Loucy (cell line): ENCODE results near the gene DMRT3.

Experiments used
- H2AFZ ChIP-seq: fragments of 200-600 bp; sonication (generic); 2 replicates; pipeline ENCODE4 v1.6.0; 2016; ENCODE audit warnings: antibody characterized with exemption, mild to moderate bottlenecking, low read length, moderate library complexity
- H3F3A ChIP-seq: fragments of 200-600 bp; 2 replicates; pipeline ENCODE4 v1.6.0; 2016; ENCODE audit warnings: antibody characterized with exemption, low read depth, mild to moderate bottlenecking
- H3K27me3 ChIP-seq: fragments of 200-600 bp; sonication (generic); 2 replicates; pipeline ENCODE4 v1.6.1; 2014; ENCODE audit warnings: low read length, mild to moderate bottlenecking; ENCODE audit not compliant: insufficient read depth, poor library complexity, severe bottlenecking
- H3K36me3 ChIP-seq: fragments of 200-600 bp; sonication (generic); 2 replicates; pipeline ENCODE4 v1.6.1; 2016; ENCODE audit warnings: low read length; ENCODE audit not compliant: insufficient read depth
- H3K4me1 ChIP-seq: fragments of 200-600 bp; sonication (generic); 2 replicates; pipeline ENCODE4 v1.5.1; 2014; ENCODE audit warnings: low read length, mild to moderate bottlenecking; ENCODE audit not compliant: insufficient read depth, poor library complexity, severe bottlenecking
- H3K4me2 ChIP-seq: fragments of 200-600 bp; sonication (generic); 2 replicates; pipeline ENCODE4 v1.6.0; 2014; ENCODE audit warnings: antibody characterized with exemption, low read length, low read depth, mild to moderate bottlenecking; ENCODE audit not compliant: poor library complexity, severe bottlenecking
- H3K4me3 ChIP-seq: fragments of 200-600 bp; sonication (generic); 2 replicates; pipeline ENCODE4 v1.5.1; 2014; ENCODE audit warnings: low read length, mild to moderate bottlenecking, mixed read lengths; ENCODE audit not compliant: poor library complexity, severe bottlenecking
- H3K79me2 ChIP-seq: fragments of 200-600 bp; sonication (generic); 2 replicates; pipeline ENCODE4 v1.6.1; 2014; ENCODE audit warnings: low read length; ENCODE audit not compliant: insufficient read depth
- H3K9ac ChIP-seq: fragments of 200-600 bp; sonication (generic); 2 replicates; pipeline ENCODE4 v1.6.0; 2014; ENCODE audit warnings: mild to moderate bottlenecking, low read depth, low read length, moderate library complexity; ENCODE audit not compliant: poor library complexity, severe bottlenecking
- H3K9me2 ChIP-seq: fragments of 200-600 bp; sonication (generic); replicated peaks from 2 replicates; pipeline ENCODE4 v1.6.1; 2016; ENCODE audit warnings: low read depth, low read length, mixed read lengths
- H3K9me3 ChIP-seq: fragments of 200-600 bp; sonication (generic); 2 replicates; pipeline ENCODE4 v1.6.1; 2014; ENCODE audit warnings: mild to moderate bottlenecking, antibody characterized with exemption, low read length, low read depth; ENCODE audit not compliant: insufficient read depth
- H4K20me1 ChIP-seq: fragments of 200-600 bp; sonication (generic); 2 replicates; pipeline ENCODE4 v1.6.0; 2014; ENCODE audit warnings: antibody characterized with exemption, low read length, mild to moderate bottlenecking; ENCODE audit not compliant: insufficient read depth, poor library complexity, severe bottlenecking
- EZH2phosphoT487 ChIP-seq: fragments of 200-600 bp; IDR thresholded peaks from 2 replicates; pipeline ENCODE4 v1.6.1; 2018; ENCODE audit warnings: antibody characterized with exemption, mild to moderate bottlenecking, moderate library complexity, borderline replicate concordance
- TF ChIP-seq, protein P1 (sequence below): fragments of 200-600 bp; sonication (generic); conservative IDR thresholded peaks from 2 replicates; pipeline ENCODE4 v1.5.1; 2014; ENCODE audit warnings: mild to moderate bottlenecking, antibody characterized with exemption, low read length

The DMRT3 gene, protein sequence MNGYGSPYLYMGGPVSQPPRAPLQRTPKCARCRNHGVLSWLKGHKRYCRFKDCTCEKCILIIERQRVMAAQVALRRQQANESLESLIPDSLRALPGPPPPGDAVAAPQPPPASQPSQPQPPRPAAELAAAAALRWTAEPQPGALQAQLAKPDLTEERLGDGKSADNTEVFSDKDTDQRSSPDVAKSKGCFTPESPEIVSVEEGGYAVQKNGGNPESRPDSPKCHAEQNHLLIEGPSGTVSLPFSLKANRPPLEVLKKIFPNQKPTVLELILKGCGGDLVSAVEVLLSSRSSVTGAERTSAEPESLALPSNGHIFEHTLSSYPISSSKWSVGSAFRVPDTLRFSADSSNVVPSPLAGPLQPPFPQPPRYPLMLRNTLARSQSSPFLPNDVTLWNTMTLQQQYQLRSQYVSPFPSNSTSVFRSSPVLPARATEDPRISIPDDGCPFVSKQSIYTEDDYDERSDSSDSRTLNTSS

DNA sequence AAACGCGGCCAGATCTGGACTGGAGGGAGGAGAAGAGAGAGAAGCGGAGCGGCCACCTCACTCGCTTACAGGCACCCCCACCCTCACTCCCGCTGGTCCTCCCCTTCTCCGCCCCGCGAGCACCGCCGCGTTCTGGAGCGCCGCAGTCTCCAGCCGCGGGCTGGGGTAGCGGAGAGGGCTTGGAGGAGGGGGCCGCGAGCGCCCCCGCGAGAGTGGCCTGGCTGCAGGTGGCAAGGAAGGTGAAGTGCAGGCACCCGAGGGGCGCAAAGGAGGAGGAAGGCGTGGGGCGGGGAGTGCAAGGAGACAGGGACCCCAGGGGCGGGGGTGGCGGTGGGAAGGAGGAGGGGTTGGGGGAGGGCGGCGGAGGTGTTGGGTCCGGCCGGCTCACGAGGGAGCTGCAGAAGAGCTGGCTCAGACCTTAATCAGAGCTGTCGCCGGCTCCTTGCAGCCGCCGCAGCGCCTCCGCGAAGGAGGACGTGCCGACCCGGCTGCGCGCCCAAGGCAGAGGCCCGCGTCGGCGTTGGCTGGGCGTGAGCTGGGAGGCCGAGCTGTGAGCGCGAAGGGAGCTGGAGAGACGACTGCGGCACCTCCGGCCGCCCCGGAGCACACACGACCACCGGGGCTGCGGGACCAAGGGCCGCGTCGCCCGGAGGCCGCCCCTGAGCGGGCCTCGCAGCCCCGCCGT lies at the start of gene DMRT3:
TSS of gene DMRT3 (plus strand) at position 398 of the 685 bp plus-strand sequence. CDS start 347 bp downstream, outside the sequence.
- Histone ChIP-seq H3K4me3 (no peak within 1 kb of the TSS), H3K36me3 (no peaks in the 10 kb centered on the region), H4K20me1 (no peaks in the 10 kb centered on the region), H3F3A (no peaks in the 10 kb centered on the region), H2AFZ (no peak within 1 kb of the TSS), H3K27me3 (no peaks in the 10 kb centered on the region), H3K4me1 (no peaks in the 10 kb centered on the region), H3K9ac (no peak within 1 kb of the TSS), H3K4me2 (no peak within 1 kb of the TSS), H3K9me2 (no peaks in the 10 kb centered on the region), H3K9me3 (no peaks in the 10 kb centered on the region), H3K79me2 (no peaks in the 10 kb centered on the region)
- TF ChIP-seq, protein P1, sequence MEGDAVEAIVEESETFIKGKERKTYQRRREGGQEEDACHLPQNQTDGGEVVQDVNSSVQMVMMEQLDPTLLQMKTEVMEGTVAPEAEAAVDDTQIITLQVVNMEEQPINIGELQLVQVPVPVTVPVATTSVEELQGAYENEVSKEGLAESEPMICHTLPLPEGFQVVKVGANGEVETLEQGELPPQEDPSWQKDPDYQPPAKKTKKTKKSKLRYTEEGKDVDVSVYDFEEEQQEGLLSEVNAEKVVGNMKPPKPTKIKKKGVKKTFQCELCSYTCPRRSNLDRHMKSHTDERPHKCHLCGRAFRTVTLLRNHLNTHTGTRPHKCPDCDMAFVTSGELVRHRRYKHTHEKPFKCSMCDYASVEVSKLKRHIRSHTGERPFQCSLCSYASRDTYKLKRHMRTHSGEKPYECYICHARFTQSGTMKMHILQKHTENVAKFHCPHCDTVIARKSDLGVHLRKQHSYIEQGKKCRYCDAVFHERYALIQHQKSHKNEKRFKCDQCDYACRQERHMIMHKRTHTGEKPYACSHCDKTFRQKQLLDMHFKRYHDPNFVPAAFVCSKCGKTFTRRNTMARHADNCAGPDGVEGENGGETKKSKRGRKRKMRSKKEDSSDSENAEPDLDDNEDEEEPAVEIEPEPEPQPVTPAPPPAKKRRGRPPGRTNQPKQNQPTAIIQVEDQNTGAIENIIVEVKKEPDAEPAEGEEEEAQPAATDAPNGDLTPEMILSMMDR: no peak
- TF ChIP-seq EZH2phosphoT487: no peak

DNA sequence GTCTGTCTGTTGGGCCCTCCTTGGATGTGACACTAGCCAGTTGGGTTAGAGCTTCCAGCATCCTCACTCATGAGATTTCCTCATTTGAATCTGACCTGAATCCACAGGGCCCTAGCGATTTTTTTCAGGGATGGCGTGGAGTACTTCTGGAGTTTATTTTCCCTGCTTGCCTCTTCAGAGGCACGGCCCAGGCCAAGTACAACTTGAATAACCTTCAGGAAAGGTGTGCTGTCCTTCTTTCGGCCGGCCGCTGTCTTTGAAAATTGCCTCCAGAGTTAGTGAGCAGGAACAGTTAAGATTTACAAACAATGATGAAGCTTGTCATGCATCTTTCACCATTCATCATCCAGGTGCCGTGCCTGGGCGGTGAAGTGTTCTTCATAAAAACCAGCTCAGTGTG lies 49.5 kb upstream of the DMRT3 start:
- no peak for TF ChIP-seq EZH2phosphoT487
- TF ChIP-seq, protein P1: no peak
- no peaks in the 10 kb centered on the region for H3K27me3 ChIP-seq
- H3K9me3 ChIP-seq: no peaks in the 10 kb centered on the region
- no peaks in the 10 kb centered on the region for H3K4me1 ChIP-seq
- H3K36me3 ChIP-seq: no peaks in the 10 kb centered on the region
- no peak overlapping the region for H2AFZ ChIP-seq
- no peaks in the 10 kb centered on the region for H4K20me1 ChIP-seq
- no peak overlapping the region for H3K4me3 ChIP-seq
- H3K4me2 ChIP-seq: no peak overlapping the region
- H3K9me2 ChIP-seq: no peaks in the 10 kb centered on the region
- H3K79me2 ChIP-seq: no peaks in the 10 kb centered on the region
- H3K9ac ChIP-seq: no peak overlapping the region
- no peaks in the 10 kb centered on the region for H3F3A ChIP-seq

DNA sequence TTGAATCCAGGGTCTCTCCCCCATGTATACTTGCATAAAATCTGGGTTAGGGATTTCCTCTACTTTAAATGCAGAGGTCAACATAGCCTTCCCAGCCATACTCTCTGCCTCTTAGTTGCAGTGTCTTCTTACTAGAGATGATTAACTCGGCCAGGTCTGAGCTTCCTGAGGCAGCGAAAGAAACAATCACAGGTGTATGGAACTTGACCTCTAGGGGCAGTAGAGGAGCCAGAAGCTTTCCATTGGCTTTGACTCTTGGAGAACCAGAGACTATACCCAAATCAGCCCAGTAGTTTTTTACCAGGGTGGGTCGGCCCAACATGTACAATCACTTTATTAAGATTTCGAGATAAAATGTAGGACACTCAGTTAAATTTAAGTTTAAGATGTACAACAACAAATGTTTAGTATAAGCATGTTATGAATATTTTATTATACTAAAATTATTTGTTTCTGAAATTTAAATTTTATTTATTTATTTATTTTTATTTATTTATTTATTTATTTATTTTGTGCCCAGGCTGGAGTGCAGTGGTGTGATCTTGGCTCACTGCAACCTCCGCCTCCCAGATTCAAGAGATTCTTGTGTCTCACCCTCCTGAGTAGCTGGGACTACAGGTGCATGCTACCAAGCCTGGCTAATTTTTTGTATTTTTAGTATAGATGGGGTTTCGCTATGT lies 48.0 kb upstream of the DMRT3 start:
- no peaks in the 10 kb centered on the region for H3K4me1 ChIP-seq
- no peak overlapping the region for H3K4me2 ChIP-seq
- H3K27me3 ChIP-seq: no peaks in the 10 kb centered on the region
- H2AFZ ChIP-seq: no peak overlapping the region
- no peaks in the 10 kb centered on the region for H3K36me3 ChIP-seq
- TF ChIP-seq EZH2phosphoT487: no peak
- TF ChIP-seq, protein P1: peak; percentile 79
- no peak overlapping the region for H3K9ac ChIP-seq
- no peaks in the 10 kb centered on the region for H3K79me2 ChIP-seq
- no peaks in the 10 kb centered on the region for H4K20me1 ChIP-seq
- no peaks in the 10 kb centered on the region for H3K9me3 ChIP-seq
- H3K4me3 ChIP-seq: no peak overlapping the region
- H3K9me2 ChIP-seq: no peaks in the 10 kb centered on the region
- H3F3A ChIP-seq: no peaks in the 10 kb centered on the region
